WI38 (cell line): ENCODE measurements around the gene PLA2R1.

Experiments
- H3K4me3 ChIP-seq: 2 replicates; pipeline ENCODE4 v1.5.1; 2011; ENCODE audit warnings: low read depth, mild to moderate bottlenecking, control low read depth, low read length
- TF ChIP-seq, protein P1 (sequence below): IDR thresholded peaks from 2 replicates; pipeline ENCODE4 v1.5.1; 2012; ENCODE audit warnings: low read depth, mild to moderate bottlenecking, control low read depth, low read length

Gene PLA2R1

DNA sequence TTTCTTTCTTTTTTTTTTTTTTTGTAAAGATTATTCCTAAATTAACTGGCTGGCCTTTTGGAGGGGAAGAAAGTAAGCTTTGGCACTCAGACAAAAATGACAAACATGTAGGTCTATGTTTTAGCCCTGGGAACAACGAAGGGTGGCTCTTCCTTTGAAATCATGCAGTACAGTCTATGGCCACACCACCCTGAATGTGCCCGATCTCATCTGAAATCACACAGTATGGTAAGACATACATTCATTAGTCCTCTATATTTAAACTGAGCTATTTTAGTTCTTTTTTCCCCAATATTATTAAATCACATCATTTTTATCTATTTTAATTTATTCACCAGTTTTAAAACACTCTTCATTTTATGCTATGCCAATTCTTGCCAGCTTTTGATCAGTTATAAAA is 48.2 kb downstream of the PLA2R1 start:
- TF ChIP-seq, protein P1, sequence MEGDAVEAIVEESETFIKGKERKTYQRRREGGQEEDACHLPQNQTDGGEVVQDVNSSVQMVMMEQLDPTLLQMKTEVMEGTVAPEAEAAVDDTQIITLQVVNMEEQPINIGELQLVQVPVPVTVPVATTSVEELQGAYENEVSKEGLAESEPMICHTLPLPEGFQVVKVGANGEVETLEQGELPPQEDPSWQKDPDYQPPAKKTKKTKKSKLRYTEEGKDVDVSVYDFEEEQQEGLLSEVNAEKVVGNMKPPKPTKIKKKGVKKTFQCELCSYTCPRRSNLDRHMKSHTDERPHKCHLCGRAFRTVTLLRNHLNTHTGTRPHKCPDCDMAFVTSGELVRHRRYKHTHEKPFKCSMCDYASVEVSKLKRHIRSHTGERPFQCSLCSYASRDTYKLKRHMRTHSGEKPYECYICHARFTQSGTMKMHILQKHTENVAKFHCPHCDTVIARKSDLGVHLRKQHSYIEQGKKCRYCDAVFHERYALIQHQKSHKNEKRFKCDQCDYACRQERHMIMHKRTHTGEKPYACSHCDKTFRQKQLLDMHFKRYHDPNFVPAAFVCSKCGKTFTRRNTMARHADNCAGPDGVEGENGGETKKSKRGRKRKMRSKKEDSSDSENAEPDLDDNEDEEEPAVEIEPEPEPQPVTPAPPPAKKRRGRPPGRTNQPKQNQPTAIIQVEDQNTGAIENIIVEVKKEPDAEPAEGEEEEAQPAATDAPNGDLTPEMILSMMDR: no peak
- H3K4me3 ChIP-seq: no peak overlapping the region

DNA sequence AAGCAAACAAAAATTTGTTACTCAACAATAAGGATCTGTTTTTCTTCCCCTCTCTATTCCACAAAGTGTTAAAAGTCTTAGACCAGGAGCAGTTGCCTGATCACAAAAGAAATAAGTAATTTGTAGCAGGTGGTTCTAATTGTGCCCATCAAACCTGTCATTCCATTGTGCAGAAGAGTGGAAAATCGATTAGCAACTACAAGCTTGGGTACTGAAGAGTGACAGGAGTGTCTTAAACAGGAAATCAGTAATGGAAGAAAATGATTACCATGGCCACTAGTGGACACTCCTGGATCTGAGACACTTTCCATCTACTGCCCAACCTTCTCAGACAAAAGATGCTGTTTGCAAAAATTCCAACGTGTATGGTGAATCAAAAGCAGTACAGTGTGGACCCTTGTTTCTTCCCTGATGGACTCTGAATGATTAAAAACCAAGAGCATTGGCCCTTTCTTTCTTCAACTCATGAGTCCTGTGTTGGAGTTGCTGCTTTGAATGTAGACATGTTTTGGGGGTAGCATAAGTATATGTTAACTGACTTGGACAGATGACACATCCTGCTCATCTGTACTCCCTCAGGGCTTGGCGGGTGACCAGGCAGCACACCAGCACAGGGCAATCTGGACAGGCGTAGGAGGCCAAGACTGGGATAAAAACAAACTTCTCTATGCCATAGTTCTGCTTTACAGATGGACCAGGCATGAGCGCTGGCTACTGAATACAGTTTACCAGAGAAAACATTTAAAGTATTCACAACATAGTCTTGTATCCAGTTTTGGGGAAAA is 51.9 kb downstream of the PLA2R1 start:
- H3K4me3 ChIP-seq: no peak overlapping the region
- TF ChIP-seq, protein P1: no peak

DNA sequence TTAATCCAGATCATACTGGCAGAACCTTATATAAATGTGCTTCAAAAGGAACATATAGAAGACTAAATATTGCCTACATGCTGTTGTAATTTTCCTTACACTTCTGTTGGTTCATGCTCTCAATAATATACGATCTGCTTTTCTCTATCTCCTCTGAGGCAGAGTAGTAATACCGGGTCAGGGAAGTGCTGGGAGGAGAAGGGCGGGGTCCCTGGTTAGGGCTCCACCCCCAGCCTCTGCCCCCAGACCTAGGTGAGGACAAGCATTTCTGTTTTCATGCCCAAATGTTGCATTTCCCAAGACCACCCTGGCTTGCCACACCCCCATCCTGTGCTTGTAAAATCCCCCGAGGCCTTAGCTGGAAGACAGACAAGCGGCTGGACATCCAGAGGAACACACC is 55.3 kb downstream of the PLA2R1 start:
- TF ChIP-seq, protein P1: no peak
- no peak overlapping the region for H3K4me3 ChIP-seq

DNA sequence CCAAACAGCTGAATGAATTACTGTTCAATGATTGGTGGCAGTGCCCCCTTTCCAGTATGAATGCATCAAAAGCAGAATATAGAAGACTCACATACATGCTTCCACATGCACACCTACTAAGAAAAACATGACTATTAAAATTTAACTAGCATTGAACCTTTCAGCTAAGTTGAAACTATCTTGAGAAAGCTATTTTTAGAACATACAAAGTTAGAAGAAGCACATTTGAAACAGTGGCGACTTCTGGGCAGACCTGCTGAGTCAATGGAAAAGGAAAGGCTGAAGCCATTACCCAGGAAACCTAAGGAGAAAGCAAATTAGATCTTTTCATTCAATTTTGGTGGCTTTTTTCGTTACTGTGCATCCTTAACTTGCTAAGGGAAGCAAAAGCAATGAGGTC is 55.9 kb downstream of the PLA2R1 start:
- H3K4me3 ChIP-seq: no peak overlapping the region
- TF ChIP-seq, protein P1: no peak

DNA sequence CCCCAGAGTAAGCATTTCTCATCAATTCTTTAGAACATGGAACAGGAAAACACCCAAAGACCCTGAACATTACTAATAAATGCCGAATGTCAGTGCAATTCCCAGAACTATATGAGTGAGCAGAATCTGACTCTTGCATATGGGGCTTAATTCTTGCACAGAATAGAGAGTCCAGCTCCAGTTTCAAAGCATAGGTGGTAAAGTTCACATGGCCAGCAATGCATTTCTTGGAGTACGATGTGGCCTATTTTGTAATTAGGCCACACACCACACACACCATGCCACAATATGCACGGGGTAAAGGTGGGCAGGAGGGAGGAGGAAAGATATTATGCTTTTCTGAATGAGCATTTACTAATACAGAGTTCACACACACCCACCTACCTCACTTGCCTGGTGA is 56.5 kb downstream of the PLA2R1 start:
- no peak overlapping the region for H3K4me3 ChIP-seq
- TF ChIP-seq, protein P1: no peak

DNA sequence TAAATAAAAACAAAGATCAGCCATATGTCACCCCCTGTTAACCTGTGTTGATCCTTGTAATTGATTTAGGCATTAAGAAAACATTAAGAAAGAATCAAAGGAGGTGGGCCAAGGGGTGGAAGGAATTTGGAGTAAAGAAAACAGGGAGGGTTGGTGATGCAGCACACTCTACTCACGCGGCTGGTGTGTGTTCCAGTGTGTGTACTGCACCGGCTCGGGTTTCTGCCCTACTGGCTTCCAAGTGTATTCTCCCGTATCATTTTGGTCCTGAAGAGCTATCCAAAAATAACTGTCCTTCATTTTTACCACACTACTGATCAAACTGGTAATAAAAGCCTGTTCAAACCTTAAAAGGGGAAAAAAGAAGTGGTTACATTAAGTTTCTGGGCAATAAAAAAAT is 56.9 kb downstream of the PLA2R1 start:
- H3K4me3 ChIP-seq: no peak overlapping the region
- TF ChIP-seq, protein P1: no peak

DNA sequence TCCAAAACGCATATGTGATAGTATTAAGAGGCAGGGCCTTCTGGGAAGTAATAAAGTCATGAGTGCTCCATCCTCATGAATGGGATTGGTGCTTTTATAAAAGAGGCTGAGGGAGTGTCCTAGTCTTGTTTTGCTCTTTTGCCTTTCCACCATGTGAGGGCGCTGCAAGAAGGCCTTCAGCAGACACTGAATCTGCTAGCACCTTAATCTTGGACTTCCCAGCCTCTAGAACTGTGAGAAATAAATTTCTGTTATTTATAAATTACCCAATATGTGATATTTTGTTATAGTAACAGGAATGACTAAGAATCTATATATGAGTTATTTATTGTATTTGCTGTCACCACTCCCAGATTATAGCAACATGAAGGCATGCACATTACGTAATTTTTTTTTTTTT is 63.5 kb downstream of the PLA2R1 start:
- no peak overlapping the region for H3K4me3 ChIP-seq
- TF ChIP-seq, protein P1: no peak
